GM18951 (cell line): ENCODE measurements around the gene OPCML.

Source experiments
- POLR2A ChIP-seq: IDR thresholded peaks from 4 replicates; pipeline ENCODE4 v1.6.1; 2011; ENCODE audit warnings: mild to moderate bottlenecking; ENCODE audit not compliant: insufficient read length, insufficient read depth; ENCODE audit errors: extremely low read depth
- in situ Hi-C: fragments of 300-500 bp; cut with MboI; formaldehyde crosslinking; loops from one replicate; pipeline ENCODE4 v1.12.0; 2022; ENCODE audit warnings: low sequenced_read_pairs, mixed read lengths, inconsistent platforms; ENCODE audit not compliant: unreplicated experiment

Gene OPCML

DNA sequence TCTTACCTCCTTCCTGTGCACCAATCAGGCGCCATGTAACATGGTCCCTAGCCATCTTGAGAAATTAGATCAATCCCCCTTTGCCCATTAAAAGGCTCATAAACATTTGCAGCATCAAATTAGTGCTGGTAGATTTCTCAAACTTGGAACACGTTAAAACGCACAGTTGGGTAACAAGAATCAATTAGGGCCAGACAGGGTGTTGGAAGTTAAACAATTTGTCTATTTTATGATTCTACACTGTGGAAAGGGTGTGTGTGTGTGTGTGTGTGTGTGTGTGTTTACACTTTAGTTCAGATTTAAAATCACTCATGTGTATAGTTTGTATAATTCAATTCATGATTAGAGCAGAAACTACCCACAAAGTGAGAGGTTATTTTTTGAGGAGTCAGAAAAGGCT is 682.0 kb downstream of the OPCML start:
- in situ Hi-C loops, result no loop called here
- TF ChIP-seq POLR2A, result no peak

DNA sequence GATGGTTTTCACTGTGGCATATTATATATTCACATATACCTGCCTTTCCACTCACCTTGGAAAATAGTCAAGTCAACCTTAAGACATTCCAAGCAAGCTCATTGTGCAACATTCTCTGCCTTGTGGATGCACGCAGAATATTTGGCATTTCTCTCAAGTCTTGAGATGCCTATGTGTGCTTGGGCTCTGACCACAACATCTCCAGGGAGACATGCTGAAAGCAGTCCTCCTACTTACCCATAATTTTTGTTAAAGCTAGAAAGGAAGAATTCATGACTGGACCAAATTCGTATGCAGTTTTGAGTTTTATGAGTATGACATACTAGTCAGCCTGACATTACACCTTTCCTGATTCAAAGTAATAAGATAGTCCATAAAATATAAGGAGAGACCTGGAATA is 684.0 kb downstream of the OPCML start:
- in situ Hi-C loops, result no loop called here
- TF ChIP-seq POLR2A, result no peak

DNA sequence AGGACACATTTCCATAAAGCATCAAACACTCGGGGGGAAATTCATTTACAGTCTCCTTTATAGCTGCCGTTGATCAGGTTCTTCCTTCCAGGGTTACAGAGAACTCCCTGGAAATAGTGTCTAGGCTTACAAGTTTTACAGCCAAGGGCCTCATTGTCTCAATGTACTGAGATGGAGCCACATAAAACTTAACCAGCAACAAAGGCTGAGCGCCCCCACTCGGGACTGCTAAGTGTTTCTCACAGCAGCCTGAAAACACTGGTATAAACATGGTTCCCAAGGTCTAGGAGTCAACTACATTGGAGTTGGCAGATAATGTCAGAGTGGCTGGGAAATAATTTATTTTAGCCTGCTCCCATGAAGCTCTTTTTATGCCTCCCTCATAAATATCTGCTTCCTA is 686.2 kb downstream of the OPCML start:
- in situ Hi-C loops, result no loop called here
- no peak for TF ChIP-seq POLR2A

DNA sequence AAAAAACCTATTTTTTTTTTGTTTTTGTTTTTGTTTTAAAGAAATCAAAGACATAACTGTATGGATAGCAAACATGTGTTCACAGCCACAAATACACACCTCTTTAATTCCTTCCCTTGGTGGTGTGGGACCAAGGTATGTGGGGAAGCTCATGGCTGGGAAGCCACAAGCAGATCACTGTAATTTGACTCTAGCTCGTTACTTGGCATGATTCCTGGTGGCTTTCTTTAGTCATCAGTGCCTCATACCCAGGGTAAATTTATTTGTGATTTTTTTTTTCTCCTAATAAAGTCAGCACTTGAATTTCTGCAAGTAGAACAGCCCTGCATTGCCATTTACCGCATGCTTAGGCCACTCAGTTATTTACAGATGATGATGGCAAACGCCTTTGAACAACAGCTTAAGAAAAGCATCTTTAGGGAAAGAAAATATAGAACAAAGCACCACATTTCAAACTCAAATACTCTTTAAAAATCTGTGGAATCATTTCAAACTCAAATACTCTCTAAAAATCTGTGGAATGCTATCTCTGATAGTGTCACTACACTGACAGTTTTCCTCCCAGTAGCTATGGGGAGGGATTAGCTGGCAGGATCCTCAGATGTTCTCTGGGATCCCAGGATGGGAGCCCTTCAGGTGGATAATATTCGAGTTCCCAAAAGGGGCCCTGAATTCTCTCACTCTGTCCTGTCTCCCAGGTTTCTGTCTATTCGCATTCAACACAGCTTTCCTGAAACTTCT is 687.2 kb downstream of the OPCML start:
- in situ Hi-C loops, result no loop called here
- TF ChIP-seq POLR2A, result no peak

DNA sequence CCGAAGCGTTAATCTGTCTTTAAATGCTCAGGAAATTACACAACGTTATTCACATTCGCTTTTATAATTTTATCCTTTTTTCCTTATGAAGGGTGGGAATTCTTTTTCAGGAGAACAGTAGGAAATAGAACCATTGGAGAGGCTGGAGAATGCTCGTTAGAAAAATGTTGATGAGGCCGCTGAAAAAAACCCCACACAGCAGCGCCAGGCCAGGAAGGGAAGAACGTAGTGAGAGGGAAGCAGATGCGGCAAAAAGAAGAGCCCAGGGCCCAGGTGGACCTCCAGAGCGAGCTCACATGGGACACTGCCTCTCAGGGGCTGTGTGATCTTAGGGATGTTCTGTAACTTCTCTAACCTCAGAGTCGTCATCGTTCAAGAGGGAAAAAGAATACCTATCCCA is 691.6 kb downstream of the OPCML start:
- no peak for TF ChIP-seq POLR2A
- in situ Hi-C loops, result no loop called here

DNA sequence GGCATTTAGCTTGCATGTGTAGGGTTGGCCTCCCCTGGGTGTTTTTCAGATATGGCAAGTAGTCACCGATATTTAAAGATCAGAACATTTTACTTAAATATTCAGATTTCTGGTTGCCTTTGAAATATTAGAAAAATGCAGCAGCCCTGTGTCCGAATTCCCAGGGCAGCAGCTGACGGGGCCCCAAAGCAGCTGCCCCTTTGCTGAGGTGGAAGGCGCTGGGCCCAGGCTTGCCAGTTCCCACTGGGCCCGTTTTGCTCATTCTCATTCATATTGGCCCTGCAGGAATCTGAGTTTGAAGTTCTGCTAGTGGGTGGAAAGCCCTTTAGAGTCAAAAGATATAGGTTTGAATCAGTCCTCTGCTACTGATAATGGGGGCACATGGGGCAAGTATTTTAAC is 692.1 kb downstream of the OPCML start:
- TF ChIP-seq POLR2A, result no peak
- in situ Hi-C loops, result no loop called here

DNA sequence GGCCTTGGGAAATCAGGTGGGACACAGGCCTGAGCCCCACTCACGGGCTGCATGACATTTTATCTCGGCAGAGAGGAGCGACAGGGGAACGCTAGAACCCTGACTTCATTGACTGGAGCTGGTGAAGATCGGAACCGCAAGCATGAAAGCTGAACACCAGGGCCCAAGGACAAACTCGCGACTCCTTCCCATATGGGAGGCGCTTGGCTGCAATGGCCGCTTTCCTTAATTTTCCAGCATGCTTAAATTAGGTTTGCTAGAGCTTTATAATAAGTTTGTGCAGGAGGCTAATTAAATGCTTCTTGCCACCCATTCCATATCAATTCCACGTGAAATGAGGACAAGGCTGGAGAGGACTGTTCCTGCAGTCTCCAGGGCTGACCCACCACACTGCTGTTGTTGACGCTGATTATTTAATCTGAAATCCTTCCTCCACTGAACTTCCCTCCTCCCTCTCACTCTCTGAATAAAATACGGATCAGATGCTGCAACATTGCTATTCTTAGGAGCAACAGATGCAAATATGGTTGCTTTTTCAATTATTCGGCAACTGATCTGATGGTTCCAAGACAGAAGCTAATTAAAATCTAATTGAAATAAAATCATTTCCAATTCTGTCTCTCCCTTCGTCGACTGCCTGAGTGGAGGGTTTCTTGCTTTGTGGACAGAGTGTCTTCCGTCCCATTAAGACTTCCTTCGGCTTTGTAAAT is 692.9 kb downstream of the OPCML start:
- no peak for TF ChIP-seq POLR2A

DNA sequence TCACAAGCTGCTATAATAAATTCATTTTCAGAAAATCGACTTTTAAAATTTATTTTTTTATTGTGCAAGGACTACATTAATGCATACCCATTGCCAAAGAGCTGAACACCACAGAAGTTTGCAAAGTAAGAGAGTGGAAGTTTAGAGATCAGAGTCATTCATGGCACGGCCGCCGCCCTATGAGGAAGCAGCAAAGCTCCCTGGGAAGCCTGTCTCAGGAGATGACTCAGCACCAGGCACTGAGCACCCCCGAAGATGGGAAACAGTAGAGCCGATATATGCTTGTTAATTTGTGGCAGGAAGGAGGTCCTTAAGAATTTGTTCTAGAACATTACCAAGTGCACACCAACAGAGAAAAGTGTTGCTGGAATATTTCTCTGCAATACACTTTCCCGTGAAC is 693.7 kb downstream of the OPCML start:
- in situ Hi-C loops, result no loop called here
- TF ChIP-seq POLR2A, result no peak

More for the DNA sequence above, 692.9 kb downstream of the OPCML start:
- in situ Hi-C loops, result no loop called here

DNA sequence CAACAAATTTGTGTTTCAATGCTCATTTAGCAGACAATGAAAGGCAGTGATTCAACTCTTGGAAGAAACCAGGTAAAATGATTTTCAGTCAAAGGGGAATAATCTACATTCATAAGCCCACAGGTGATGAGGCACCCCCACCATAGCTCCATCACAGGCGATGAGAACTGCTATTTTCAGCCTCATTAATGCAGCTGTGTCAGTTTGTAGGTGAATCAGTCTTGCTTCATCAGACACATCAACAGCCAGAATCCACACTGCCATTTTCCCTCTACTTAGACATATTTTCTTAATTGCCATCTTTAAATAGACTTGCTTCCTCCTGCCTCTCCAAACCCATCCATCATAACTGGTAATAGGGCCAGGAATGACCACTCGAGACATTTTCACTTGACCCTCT is 701.0 kb downstream of the OPCML start:
- no peak for TF ChIP-seq POLR2A
- in situ Hi-C loops, result no loop called here

DNA sequence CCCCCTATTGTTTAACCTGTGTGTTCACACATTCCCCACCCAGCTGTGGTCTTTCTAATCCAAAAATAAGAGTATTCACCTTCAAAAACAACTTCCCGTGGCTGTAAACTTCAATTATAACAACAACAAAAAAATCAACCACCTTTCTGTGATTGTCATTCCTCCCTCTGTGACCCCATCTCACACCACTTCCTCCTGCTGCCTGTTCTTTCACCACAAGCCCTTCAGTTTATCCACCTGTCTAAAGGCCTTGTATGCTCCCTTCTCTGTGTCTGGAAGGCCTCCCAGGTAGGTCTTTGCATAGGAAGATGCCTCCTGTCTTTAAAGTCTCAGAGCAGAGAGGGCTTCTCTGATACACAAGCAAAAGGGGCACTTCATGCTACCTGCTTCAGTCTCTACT is 707.7 kb downstream of the OPCML start:
- in situ Hi-C loops, result no loop called here
- no peak for TF ChIP-seq POLR2A

DNA sequence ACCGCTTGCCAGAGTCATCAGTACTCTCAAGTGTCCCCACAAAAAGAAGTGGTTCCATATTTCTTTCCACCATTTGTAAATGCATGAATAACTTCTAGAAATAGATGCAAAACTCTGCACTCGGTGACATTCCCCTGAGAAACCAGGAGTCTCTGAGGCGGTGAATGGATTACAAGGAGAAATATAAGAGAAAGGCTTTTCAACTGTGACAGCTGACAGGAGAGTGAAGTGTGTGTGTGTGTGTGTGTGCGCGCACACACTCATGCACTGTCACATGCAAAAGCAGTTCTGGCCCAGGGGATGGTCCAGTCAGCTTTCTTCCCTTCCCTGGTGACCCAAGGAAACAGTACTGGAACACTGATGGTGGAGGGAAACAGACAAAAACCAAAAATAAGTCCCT is 710.0 kb downstream of the OPCML start:
- no peak for TF ChIP-seq POLR2A
- in situ Hi-C loops, result no loop called here

DNA sequence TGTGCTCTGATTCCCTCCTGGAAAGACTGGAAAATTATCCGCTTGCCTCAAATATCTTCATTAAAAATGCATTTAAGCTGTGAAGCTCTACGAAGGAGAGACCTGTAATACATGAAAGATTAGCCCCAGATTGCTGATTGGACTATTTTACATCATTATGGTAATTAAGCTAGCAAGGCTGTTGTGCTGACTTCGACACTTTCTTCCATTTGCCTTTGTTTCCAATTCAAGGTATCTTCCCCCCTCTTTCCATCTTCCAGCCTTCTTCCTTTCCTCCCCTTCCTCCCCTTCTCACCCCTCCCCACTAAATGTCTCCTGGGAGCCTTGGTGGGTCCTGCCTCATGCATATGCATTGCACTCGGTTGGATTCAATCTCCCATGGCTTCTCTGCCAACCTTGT is 710.8 kb downstream of the OPCML start:
- in situ Hi-C loops, result no loop called here
- TF ChIP-seq POLR2A, result no peak

DNA sequence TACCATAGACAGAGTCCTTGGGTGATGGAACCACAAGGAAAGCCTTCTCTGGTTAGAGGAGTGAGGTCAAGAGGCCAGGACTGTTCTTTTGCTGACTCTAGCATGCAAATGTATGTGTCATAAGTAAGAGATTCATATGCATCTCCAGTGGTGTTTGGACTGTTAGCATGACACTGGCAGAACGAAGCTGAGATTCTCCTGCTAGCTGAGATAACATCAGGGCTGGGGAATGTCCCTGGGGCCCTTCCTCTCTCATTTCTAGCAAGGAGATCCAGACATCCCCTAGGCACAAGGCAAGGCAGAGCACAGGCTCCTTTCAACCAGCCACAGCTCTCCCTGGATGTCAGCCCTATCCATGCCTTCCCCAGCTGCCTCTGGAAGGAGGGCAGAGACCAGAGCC is 711.3 kb downstream of the OPCML start:
- no peak for TF ChIP-seq POLR2A
- in situ Hi-C loops, result no loop called here

DNA sequence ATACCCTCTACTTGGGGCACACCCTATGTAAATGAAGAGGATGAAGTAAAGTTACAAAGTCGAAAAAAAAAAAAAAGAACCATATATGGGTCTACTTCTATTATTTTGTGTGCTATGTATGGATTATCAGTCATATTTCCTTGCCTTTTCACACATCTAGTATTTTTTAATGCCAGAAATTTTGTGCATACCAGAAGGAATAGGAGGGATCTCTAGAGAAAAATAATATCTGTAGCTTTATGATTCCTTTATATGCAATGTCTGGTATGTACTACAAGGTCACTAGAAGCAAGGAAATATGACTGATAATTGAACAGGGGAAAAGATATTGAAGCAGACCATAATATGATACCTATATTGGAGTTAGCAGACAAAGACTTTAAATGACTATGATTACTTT is 713.4 kb downstream of the OPCML start:
- TF ChIP-seq POLR2A, result no peak
- in situ Hi-C loops, result no loop called here
